Naive thymus-derived CD4-positive, alpha-beta T cell (primary cell): Measurements from ENCODE around the gene HS2ST1. TPM values are rescaled to one million over a fixed set of nuclear protein-coding genes. Genes with fewer than 3 reads are reported as not detected.

ENCODE experiments used
- ATAC-seq: fragments of 150-1000 bp; cut with Tn5 transposase; 2 replicates; pipeline ENCODE4 v1.10.0; 2021; ENCODE audit warnings: mild to moderate bottlenecking, moderate library complexity
- CTCF ChIA-PET: fragments of 350-600 bp; sonication (Branson Sonifier 250); formaldehyde crosslinking; loops from one replicate; lab custom pipeline; 2021; ENCODE audit warnings: antibody characterized with exemption; lab: Charles Lee
- POLR2A ChIA-PET: fragments of 350-600 bp; sonication (Branson Sonifier 250); formaldehyde crosslinking; loops from one replicate; lab custom pipeline; 2021; ENCODE audit warnings: antibody characterized with exemption, inconsistent platforms; lab: Charles Lee
- DNase-seq, 9 donors: peaks; one replicate each; pipeline versions ENCODE4 v3.0.0 to v3.0.0-alpha.2; 2020 to 2022; ENCODE audit warnings: mixed read lengths in 1 of 9
- H3K27ac ChIP-seq: one replicate; pipeline ENCODE4 v1.7.0; 2013; ENCODE audit warnings: mild to moderate bottlenecking, low read depth, low read length, moderate library complexity
- H3K27me3 ChIP-seq, 2 donors: one replicate each; pipeline ENCODE4 v1.7.0; 2013; ENCODE audit warnings: low read length in 2 of 2, mild to moderate bottlenecking in 2 of 2, moderate library complexity in 2 of 2; ENCODE audit not compliant: control insufficient read depth in 2 of 2, insufficient read depth in 2 of 2
- H3K36me3 ChIP-seq, 3 experiments: 1 replicate in 2 of 3; 2 replicates in 1 of 3; pipeline ENCODE4 v1.7.0; 2013; ENCODE audit warnings: low read length in 3 of 3, mild to moderate bottlenecking in 3 of 3, moderate library complexity in 1 of 3; ENCODE audit not compliant: insufficient read depth in 3 of 3, control insufficient read depth in 2 of 3
- H3K4me1 ChIP-seq, 2 donors: one replicate each; pipeline ENCODE4 v1.7.0; 2013; ENCODE audit warnings: low read length in 2 of 2, mild to moderate bottlenecking in 2 of 2, moderate library complexity in 1 of 2; ENCODE audit not compliant: control insufficient read depth in 2 of 2, insufficient read depth in 2 of 2
- H3K4me3 ChIP-seq: 2 replicates; pipeline ENCODE4 v1.7.0; 2013; ENCODE audit warnings: mild to moderate bottlenecking, low read length
- H3K9me3 ChIP-seq, 3 experiments: 1 replicate in 2 of 3; 2 replicates in 1 of 3; pipeline ENCODE4 v1.7.0; 2013; ENCODE audit warnings: low read length in 3 of 3; ENCODE audit not compliant: control insufficient read depth in 2 of 3
- H3K27ac Mint-ChIP-seq, 9 donors: one replicate each; pipeline ENCODE4 v1.8.0; 2020 to 2022; ENCODE audit warnings: mixed read lengths in 9 of 9, mild to moderate bottlenecking in 8 of 9, moderate library complexity in 5 of 9, inconsistent platforms in 2 of 9
- H3K27me3 Mint-ChIP-seq, 5 donors: one replicate each; pipeline ENCODE4 v1.8.0; 2021 to 2022; ENCODE audit warnings: mixed read lengths in 5 of 5, mild to moderate bottlenecking in 1 of 5
- H3K36me3 Mint-ChIP-seq, 5 donors: one replicate each; pipeline ENCODE4 v1.8.0; 2020 to 2022; ENCODE audit warnings: mixed read lengths in 5 of 5, mild to moderate bottlenecking in 3 of 5, inconsistent platforms in 1 of 5
- H3K4me1 Mint-ChIP-seq, 7 donors: one replicate each; pipeline ENCODE4 v1.8.0; 2020 to 2022; ENCODE audit warnings: mixed read lengths in 7 of 7, mild to moderate bottlenecking in 3 of 7, inconsistent platforms in 1 of 7
- H3K4me3 Mint-ChIP-seq, 10 donors: one replicate each; pipeline ENCODE4 v1.8.0; 2020 to 2022; ENCODE audit warnings: mild to moderate bottlenecking in 10 of 10, mixed read lengths in 10 of 10, moderate library complexity in 6 of 10, inconsistent platforms in 2 of 10
- H3K9me3 Mint-ChIP-seq, 11 donors: one replicate each; pipeline ENCODE4 v1.8.0; 2020 to 2022; ENCODE audit warnings: mixed read lengths in 11 of 11, mild to moderate bottlenecking in 4 of 11, inconsistent platforms in 1 of 11, moderate library complexity in 1 of 11
- intact Hi-C, 2 donors: fragments of 100-400 bp; cut with micrococcal nuclease; formaldehyde crosslinking; loops; one replicate each; pipeline ENCODE4 v1.15.1; 2023
- polyA plus RNA-seq, 2 donors: library from polyadenylated mRNA; unstranded; fragments of 300-500 nt; fragmentation: Illumina TruSeq; gene quantifications; one replicate each; pipeline ENCODE4 v1.2.3, GENCODE V29; 2021
- total RNA-seq, 6 experiments: library from RNA in 5 of 6; stranded (reverse) in 5 of 6; gene quantifications; 1 replicate in 5 of 6; 2 replicates in 1 of 6; pipeline ENCODE4 v1.2.3 and lab custom pipeline; 2021 to 2026

Gene HS2ST1
- total and polyA plus RNA-seq, 7 experiments from 2014 or later = 7.1 to 18.3 (median 10.2) TPM

- Mint-ChIP-seq H3K4me1 (peaks cover 2 to 15% (median 8%) of the 10 kb centered on the region in 7 donors), H3K9me3 (no peaks in the 10 kb centered on the region), H3K4me3 (no peak overlapping the region), H3K36me3 (peaks cover 0 to 6% (median 3%) of the 10 kb centered on the region in 5 donors), H3K27me3 (no peaks in the 10 kb centered on the region), H3K27ac (no peak overlapping the region)
- H3K4me1 ChIP-seq = no peaks in the 10 kb centered on the region
- no peaks in the 10 kb centered on the region for H3K9me3 ChIP-seq
- POLR2A ChIA-PET = no interaction called here
- H3K36me3 ChIP-seq = no peaks in the 10 kb centered on the region
- DNase-seq = no peak
- intact Hi-C loops = no loop called here
- no peak overlapping the region for H3K4me3 ChIP-seq
- no peaks in the 10 kb centered on the region for H3K27me3 ChIP-seq
- CTCF ChIA-PET = no interaction called here
- no peak overlapping the region for H3K27ac ChIP-seq
- ATAC-seq = no peak
These were observed 77.2 kb downstream of the HS2ST1 start for GRCh38 chr1:86991549-86992186.

GRCh38 chr1:86992861-86993260 lies 78.4 kb downstream of the HS2ST1 start:
- intact Hi-C loops = no loop called here
- no peaks in the 10 kb centered on the region for H3K36me3 ChIP-seq
- ChIA-PET POLR2A (no interaction called here), CTCF (interaction anchor here (1.6 kb wide), 1 partner anchor 29 kb away, joined by 3 read pairs; no protein-coding TSS in a partner anchor)
- no peak overlapping the region for H3K27ac ChIP-seq
- DNase-seq (no peak), ATAC-seq (no peak)
- Mint-ChIP-seq H3K9me3 (no peaks in the 10 kb centered on the region), H3K27me3 (no peaks in the 10 kb centered on the region), H3K4me1 (peaks cover 0 to 24% (median 9%) of the 10 kb centered on the region in 7 donors), H3K4me3 (no peak overlapping the region), H3K36me3 (peaks cover 0 to 6% (median 1%) of the 10 kb centered on the region in 5 donors), H3K27ac (peak overlapping the region in 1 of 9 donors; percentile 70)
- no peak overlapping the region for H3K4me3 ChIP-seq
- no peaks in the 10 kb centered on the region for H3K27me3 ChIP-seq
- no peaks in the 10 kb centered on the region for H3K4me1 ChIP-seq
- no peaks in the 10 kb centered on the region for H3K9me3 ChIP-seq

- H3K27me3 Mint-ChIP-seq = no peaks in the 10 kb centered on the region
- ChIA-PET CTCF (interaction anchor here (0.7 to 1.6 kb wide), 2 partner anchors 9 to 29 kb away, joined by 3 read pairs; no protein-coding TSS in a partner anchor), POLR2A (no interaction called here)
These were observed 79.0 kb downstream of the HS2ST1 start for GRCh38 chr1:86993269-86993985.

GRCh38 chr1:86994061-86994460 lies 79.6 kb downstream of the HS2ST1 start:
- no peaks in the 10 kb centered on the region for H3K36me3 ChIP-seq
- Mint-ChIP-seq H3K27ac (peak overlapping the region in 1 of 9 donors; percentile 26), H3K36me3 (peaks cover 0 to 5% (median 0%) of the 10 kb centered on the region in 5 donors), H3K4me3 (no peak overlapping the region), H3K27me3 (no peaks in the 10 kb centered on the region), H3K9me3 (no peaks in the 10 kb centered on the region), H3K4me1 (peaks cover 0 to 24% (median 9%) of the 10 kb centered on the region in 7 donors)
- no peak overlapping the region for H3K4me3 ChIP-seq
- intact Hi-C loops = no loop called here
- POLR2A ChIA-PET = no interaction called here
- H3K4me1 ChIP-seq = no peaks in the 10 kb centered on the region
- DNase-seq = no peak
- H3K9me3 ChIP-seq = no peaks in the 10 kb centered on the region
- CTCF ChIA-PET = interaction anchor here (0.7 kb wide), 1 partner anchor 10 kb away, joined by 3 read pairs; no protein-coding TSS in a partner anchor
- H3K27me3 ChIP-seq = no peaks in the 10 kb centered on the region
- ATAC-seq = no peak
- H3K27ac ChIP-seq = no peak overlapping the region

More at GRCh38 chr1:86993269-86993985, 79.0 kb downstream of the HS2ST1 start:
- peaks cover 0 to 6% (median 0%) of the 10 kb centered on the region in 5 donors for H3K36me3 Mint-ChIP-seq
- H3K9me3 ChIP-seq = no peaks in the 10 kb centered on the region
- DNase-seq (no peak), ATAC-seq (no peak)
- H3K4me1 Mint-ChIP-seq = peaks cover 0 to 24% (median 9%) of the 10 kb centered on the region in 7 donors
- no peak overlapping the region for H3K4me3 ChIP-seq
- no peaks in the 10 kb centered on the region for H3K9me3 Mint-ChIP-seq
- no peaks in the 10 kb centered on the region for H3K4me1 ChIP-seq
- H3K27me3 ChIP-seq = no peaks in the 10 kb centered on the region
- H3K36me3 ChIP-seq = no peaks in the 10 kb centered on the region
- no peak overlapping the region for H3K27ac ChIP-seq
- intact Hi-C loops = no loop called here
- H3K27ac Mint-ChIP-seq = peak overlapping the region in 1 of 9 donors; percentile 5
- H3K4me3 Mint-ChIP-seq = no peak overlapping the region

DNA sequence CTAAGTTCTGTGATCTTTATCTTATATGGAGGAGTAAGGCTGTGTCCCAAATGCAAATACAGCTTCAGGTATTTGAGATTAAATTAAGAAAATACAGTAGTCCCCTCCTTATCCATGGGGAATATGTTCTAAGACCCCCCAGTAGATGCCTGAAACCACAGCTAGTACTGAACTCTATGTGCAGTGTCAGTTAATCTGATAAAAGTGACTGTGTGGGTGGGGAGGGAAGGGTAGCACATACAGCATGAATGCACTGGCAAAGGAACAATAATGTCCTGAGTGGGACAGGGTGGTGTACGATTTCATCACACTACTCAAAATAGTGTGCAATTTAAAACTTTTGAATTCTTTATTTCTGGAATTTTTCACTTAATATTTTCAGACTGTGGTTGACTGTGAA lies 83.1 kb downstream of the HS2ST1 start:
- CTCF ChIA-PET = no interaction called here
- no peaks in the 10 kb centered on the region for H3K9me3 Mint-ChIP-seq
- H3K36me3 Mint-ChIP-seq = peaks cover 0 to 12% (median 3%) of the 10 kb centered on the region in 5 donors
- no peaks in the 10 kb centered on the region for H3K4me1 ChIP-seq
- H3K36me3 ChIP-seq = no peaks in the 10 kb centered on the region
- H3K27ac ChIP-seq = no peak overlapping the region
- no peaks in the 10 kb centered on the region for H3K9me3 ChIP-seq
- no peaks in the 10 kb centered on the region for H3K27me3 Mint-ChIP-seq
- no peak overlapping the region for H3K4me3 Mint-ChIP-seq
- no peak for ATAC-seq
- peaks cover 0 to 29% (median 8%) of the 10 kb centered on the region in 7 donors for H3K4me1 Mint-ChIP-seq
- DNase-seq = no peak
- H3K4me3 ChIP-seq = no peak overlapping the region
- POLR2A ChIA-PET = no interaction called here
- intact Hi-C loops = no loop called here
- no peaks in the 10 kb centered on the region for H3K27me3 ChIP-seq
- no peak overlapping the region for H3K27ac Mint-ChIP-seq

- H3K4me3 Mint-ChIP-seq = no peak overlapping the region
- POLR2A ChIA-PET = no interaction called here
- H3K27me3 Mint-ChIP-seq = no peaks in the 10 kb centered on the region
- Histone ChIP-seq H3K27me3 (no peaks in the 10 kb centered on the region), H3K4me1 (no peaks in the 10 kb centered on the region), H3K27ac (no peak overlapping the region), H3K9me3 (no peaks in the 10 kb centered on the region), H3K36me3 (no peaks in the 10 kb centered on the region), H3K4me3 (no peak overlapping the region)
- peaks cover 0 to 27% (median 5%) of the 10 kb centered on the region in 7 donors for H3K4me1 Mint-ChIP-seq
- no peak overlapping the region for H3K27ac Mint-ChIP-seq
- CTCF ChIA-PET = interaction anchor here (0.6 kb wide), 1 partner anchor 1302 kb away, joined by 3 read pairs; no protein-coding TSS in a partner anchor
- DNase-seq (no peak), ATAC-seq (no peak)
- H3K36me3 Mint-ChIP-seq = peaks cover 0 to 17% (median 5%) of the 10 kb centered on the region in 5 donors
- H3K9me3 Mint-ChIP-seq = no peaks in the 10 kb centered on the region
- intact Hi-C loops = no loop called here
These were observed 83.8 kb downstream of the HS2ST1 start for GRCh38 chr1:86998280-86998679.
